ENCODE data around the gene RSPO3. TPM values are rescaled to one million over a fixed set of nuclear protein-coding genes. Genes with fewer than 3 reads are reported as not detected.

The RSPO3 gene
- total and polyA plus RNA-seq, 2 experiments from 2014 or later, result 4.8 to 11.2 TPM

GRCh38 chr6:127185437-127185995, 67.0 kb downstream of the RSPO3 start:
- Histone ChIP-seq H3K27me3 (no peaks in the 10 kb centered on the region), H4K20me1 (ENCODE audit: insufficient read depth, poor library complexity, severe bottlenecking) (no peaks in the 10 kb centered on the region), H3K79me2 (no peaks in the 10 kb centered on the region), H3K4me1 (ENCODE audit: insufficient read depth) (no peaks in the 10 kb centered on the region), H3K9me3 (ENCODE audit: low read depth) (no peaks in the 10 kb centered on the region), H3K9me2 (replicated peaks; ENCODE audit: insufficient read depth) (no peaks in the 10 kb centered on the region), H2AFZ (no peak overlapping the region), H3K36me3 (replicated peaks; ENCODE audit: insufficient read depth, low read depth) (no peaks in the 10 kb centered on the region), H3K4me2 (no peak overlapping the region), H3K4me3 (no peak overlapping the region), H3K27ac (no peak overlapping the region)
- DNase-seq (ENCODE audit: low spot score), result no peak
- 61% methylated on average over 3 of the region's 3 CpGs for WGBS (ENCODE audit: low lambda C conversion rate, missing lambda C conversion rate)
- TF ChIP-seq EZH2phosphoT487 (IDR thresholded peaks at IDR 0.05; ENCODE audit: low read depth, severe bottlenecking, unreplicated experiment), result no peak
- TF ChIP-seq EZH2 (IDR thresholded peaks at IDR 0.05; ENCODE audit: borderline replicate concordance), result no peak
- TF ChIP-seq CTCF (IDR thresholded peaks at IDR 0.05; ENCODE audit: poor library complexity), result no peak

GRCh38 chr6:127186889-127187288, 68.4 kb downstream of the RSPO3 start:
- WGBS (ENCODE audit: low lambda C conversion rate, missing lambda C conversion rate), result 37% methylated on average over 6 of the region's 6 CpGs
- Histone ChIP-seq H3K79me2 (no peaks in the 10 kb centered on the region), H3K9me2 (replicated peaks; ENCODE audit: insufficient read depth) (no peaks in the 10 kb centered on the region), H3K4me1 (ENCODE audit: insufficient read depth) (no peaks in the 10 kb centered on the region), H3K4me3 (no peak overlapping the region), H3K36me3 (replicated peaks; ENCODE audit: insufficient read depth, low read depth) (no peaks in the 10 kb centered on the region), H3K27me3 (no peaks in the 10 kb centered on the region), H4K20me1 (ENCODE audit: insufficient read depth, poor library complexity, severe bottlenecking) (no peaks in the 10 kb centered on the region), H2AFZ (no peak overlapping the region), H3K4me2 (no peak overlapping the region), H3K27ac (no peak overlapping the region), H3K9me3 (ENCODE audit: low read depth) (no peaks in the 10 kb centered on the region)
- no peak for TF ChIP-seq EZH2 (IDR thresholded peaks at IDR 0.05; ENCODE audit: borderline replicate concordance)
- TF ChIP-seq EZH2phosphoT487 (IDR thresholded peaks at IDR 0.05; ENCODE audit: low read depth, severe bottlenecking, unreplicated experiment), result no peak
- peak; percentile 42 for TF ChIP-seq CTCF (IDR thresholded peaks at IDR 0.05; ENCODE audit: poor library complexity)
- DNase-seq (ENCODE audit: low spot score), result peak; percentile 24

GRCh38 chr6:127188744-127189143, 70.3 kb downstream of the RSPO3 start:
- no peaks in the 10 kb centered on the region for H4K20me1 ChIP-seq (ENCODE audit: insufficient read depth, poor library complexity, severe bottlenecking)
- H3K4me3 ChIP-seq, result no peak overlapping the region
- no peaks in the 10 kb centered on the region for H3K4me1 ChIP-seq (ENCODE audit: insufficient read depth)
- WGBS (ENCODE audit: low lambda C conversion rate, missing lambda C conversion rate), result 88% methylated on average over 1 of the region's 1 CpG
- no peak overlapping the region for H2AFZ ChIP-seq
- H3K9me2 ChIP-seq (replicated peaks; ENCODE audit: insufficient read depth), result no peaks in the 10 kb centered on the region
- DNase-seq (ENCODE audit: low spot score), result no peak
- no peaks in the 10 kb centered on the region for H3K27me3 ChIP-seq
- no peak overlapping the region for H3K4me2 ChIP-seq
- no peaks in the 10 kb centered on the region for H3K9me3 ChIP-seq (ENCODE audit: low read depth)
- H3K79me2 ChIP-seq, result no peaks in the 10 kb centered on the region
- TF ChIP-seq EZH2 (IDR thresholded peaks at IDR 0.05; ENCODE audit: borderline replicate concordance) (no peak), EZH2phosphoT487 (IDR thresholded peaks at IDR 0.05; ENCODE audit: low read depth, severe bottlenecking, unreplicated experiment) (no peak), CTCF (IDR thresholded peaks at IDR 0.05; ENCODE audit: poor library complexity) (no peak)
- H3K27ac ChIP-seq, result no peak overlapping the region
- no peaks in the 10 kb centered on the region for H3K36me3 ChIP-seq (replicated peaks; ENCODE audit: insufficient read depth, low read depth)

Measured in hepatocyte (in vitro differentiated cells).